ENCODE measurements around the gene PAK5. TPM values are rescaled to one million over a fixed set of nuclear protein-coding genes. Genes with fewer than 3 reads are reported as not detected.

Gene PAK5
- total and polyA plus RNA-seq, 10 donors = not detected

GRCh38 chr20:9829835-9830234 is 9.0 kb downstream of the PAK5 start:
- H3K27ac ChIP-seq = no peak overlapping the region
- intact Hi-C loops (cut with DNase I; ENCODE audit: low total_unique reads) = no loop called here
- no peak for TF ChIP-seq POLR2A (IDR thresholded peaks at IDR 0.05)
- no peak for TF ChIP-seq POLR2AphosphoS5 (IDR thresholded peaks at IDR 0.05)
- TF ChIP-seq, protein P1, sequence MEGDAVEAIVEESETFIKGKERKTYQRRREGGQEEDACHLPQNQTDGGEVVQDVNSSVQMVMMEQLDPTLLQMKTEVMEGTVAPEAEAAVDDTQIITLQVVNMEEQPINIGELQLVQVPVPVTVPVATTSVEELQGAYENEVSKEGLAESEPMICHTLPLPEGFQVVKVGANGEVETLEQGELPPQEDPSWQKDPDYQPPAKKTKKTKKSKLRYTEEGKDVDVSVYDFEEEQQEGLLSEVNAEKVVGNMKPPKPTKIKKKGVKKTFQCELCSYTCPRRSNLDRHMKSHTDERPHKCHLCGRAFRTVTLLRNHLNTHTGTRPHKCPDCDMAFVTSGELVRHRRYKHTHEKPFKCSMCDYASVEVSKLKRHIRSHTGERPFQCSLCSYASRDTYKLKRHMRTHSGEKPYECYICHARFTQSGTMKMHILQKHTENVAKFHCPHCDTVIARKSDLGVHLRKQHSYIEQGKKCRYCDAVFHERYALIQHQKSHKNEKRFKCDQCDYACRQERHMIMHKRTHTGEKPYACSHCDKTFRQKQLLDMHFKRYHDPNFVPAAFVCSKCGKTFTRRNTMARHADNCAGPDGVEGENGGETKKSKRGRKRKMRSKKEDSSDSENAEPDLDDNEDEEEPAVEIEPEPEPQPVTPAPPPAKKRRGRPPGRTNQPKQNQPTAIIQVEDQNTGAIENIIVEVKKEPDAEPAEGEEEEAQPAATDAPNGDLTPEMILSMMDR (IDR thresholded peaks at IDR 0.05 in 8 of 11, conservative IDR thresholded peaks at IDR 0.05 in 3 of 11) = no peak

GRCh38 chr20:9817654-9818053 is 21.2 kb downstream of the PAK5 start:
- intact Hi-C loops (cut with DNase I; ENCODE audit: low total_unique reads) = no loop called here
- Histone ChIP-seq H3K36me3 (no peaks in the 10 kb centered on the region), H3K27ac (no peak overlapping the region), H3K4me3 (no peak overlapping the region), H3K9me3 (no peaks in the 10 kb centered on the region), H3K27me3 (replicated peaks in 1 of 7) (no peaks in the 10 kb centered on the region), H3K4me1 (no peaks in the 10 kb centered on the region)
- DNase-seq = no peak
- TF ChIP-seq, protein P1 (IDR thresholded peaks at IDR 0.05 in 8 of 11, conservative IDR thresholded peaks at IDR 0.05 in 3 of 11) = no peak
- no peak for TF ChIP-seq POLR2AphosphoS5 (IDR thresholded peaks at IDR 0.05)
- TF ChIP-seq POLR2A (IDR thresholded peaks at IDR 0.05) = no peak

More at GRCh38 chr20:9829835-9830234, 9.0 kb downstream of the PAK5 start:
- Histone ChIP-seq H3K4me1 (no peaks in the 10 kb centered on the region), H3K4me3 (no peak overlapping the region), H3K9me3 (no peaks in the 10 kb centered on the region), H3K36me3 (no peaks in the 10 kb centered on the region), H3K27me3 (replicated peaks in 1 of 7) (no peaks in the 10 kb centered on the region)
- DNase-seq = no peak

DNA sequence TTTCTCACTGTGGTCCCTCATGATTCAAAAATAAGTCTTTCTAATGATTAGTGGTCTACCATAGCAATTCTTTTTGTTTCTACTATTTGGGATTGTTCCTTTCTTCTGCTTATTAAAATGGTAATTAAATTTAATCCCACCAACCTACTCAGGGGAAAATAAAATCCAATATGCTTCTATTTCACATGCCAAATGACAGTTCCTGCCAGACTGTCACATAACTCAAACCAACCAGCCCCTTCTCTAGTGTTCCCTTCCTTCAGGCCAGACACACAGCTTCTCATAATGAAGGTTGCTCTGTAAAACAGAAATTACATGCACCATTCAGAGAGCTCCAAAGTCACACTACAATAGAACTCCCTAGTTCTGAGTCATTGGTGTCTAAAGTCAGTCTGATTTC is 23.2 kb downstream of the PAK5 start:
- no peaks in the 10 kb centered on the region for H3K9me3 ChIP-seq

GRCh38 chr20:9810738-9811137 is 28.1 kb downstream of the PAK5 start:
- intact Hi-C loops (cut with DNase I; ENCODE audit: low total_unique reads) = no loop called here
- no peak for TF ChIP-seq POLR2A (IDR thresholded peaks at IDR 0.05)
- TF ChIP-seq, protein P1 (IDR thresholded peaks at IDR 0.05 in 8 of 11, conservative IDR thresholded peaks at IDR 0.05 in 3 of 11) = no peak
- no peak for TF ChIP-seq POLR2AphosphoS5 (IDR thresholded peaks at IDR 0.05)
- peaks cover 0 to 4% (median 0%) of the 10 kb centered on the region in 8 donors for H3K9me3 ChIP-seq
- H3K4me1 ChIP-seq = no peaks in the 10 kb centered on the region
- no peak for DNase-seq
- no peak overlapping the region for H3K4me3 ChIP-seq
- H3K27ac ChIP-seq = no peak overlapping the region
- no peaks in the 10 kb centered on the region for H3K27me3 ChIP-seq (replicated peaks in 1 of 7)
- H3K36me3 ChIP-seq = no peaks in the 10 kb centered on the region
- 55 to 83% (median 65%) methylated on average over 1 of the region's 1 CpG for WGBS, 5 donors

More for the DNA sequence above, 23.2 kb downstream of the PAK5 start:
- Histone ChIP-seq H3K36me3 (no peaks in the 10 kb centered on the region), H3K27ac (no peak overlapping the region), H3K4me1 (no peaks in the 10 kb centered on the region), H3K27me3 (replicated peaks in 1 of 7) (no peaks in the 10 kb centered on the region), H3K4me3 (no peak overlapping the region)
- intact Hi-C loops (cut with DNase I; ENCODE audit: low total_unique reads) = no loop called here
- TF ChIP-seq POLR2AphosphoS5 (IDR thresholded peaks at IDR 0.05) = no peak
- TF ChIP-seq, protein P1 (IDR thresholded peaks at IDR 0.05 in 8 of 11, conservative IDR thresholded peaks at IDR 0.05 in 3 of 11) = no peak
- TF ChIP-seq POLR2A (IDR thresholded peaks at IDR 0.05) = no peak
- DNase-seq = no peak

Measured in spleen (tissue), 11 donors.